Fibroblast of skin of left quadriceps (primary cell): ENCODE results near the gene JAK3.
"Not testable (repeated sequence)": the region's sequence is repeated elsewhere in the genome, so short reads cannot be mapped to it uniquely, and the experiment has no call there.

ENCODE experiments used
- DNase-seq, 2 experiments: peaks; one replicate each; pipeline ENCODE4 v3.0.0-alpha.2; 2013; ENCODE audit warnings: low read depth in 2 of 2

The JAK3 gene

DNA sequence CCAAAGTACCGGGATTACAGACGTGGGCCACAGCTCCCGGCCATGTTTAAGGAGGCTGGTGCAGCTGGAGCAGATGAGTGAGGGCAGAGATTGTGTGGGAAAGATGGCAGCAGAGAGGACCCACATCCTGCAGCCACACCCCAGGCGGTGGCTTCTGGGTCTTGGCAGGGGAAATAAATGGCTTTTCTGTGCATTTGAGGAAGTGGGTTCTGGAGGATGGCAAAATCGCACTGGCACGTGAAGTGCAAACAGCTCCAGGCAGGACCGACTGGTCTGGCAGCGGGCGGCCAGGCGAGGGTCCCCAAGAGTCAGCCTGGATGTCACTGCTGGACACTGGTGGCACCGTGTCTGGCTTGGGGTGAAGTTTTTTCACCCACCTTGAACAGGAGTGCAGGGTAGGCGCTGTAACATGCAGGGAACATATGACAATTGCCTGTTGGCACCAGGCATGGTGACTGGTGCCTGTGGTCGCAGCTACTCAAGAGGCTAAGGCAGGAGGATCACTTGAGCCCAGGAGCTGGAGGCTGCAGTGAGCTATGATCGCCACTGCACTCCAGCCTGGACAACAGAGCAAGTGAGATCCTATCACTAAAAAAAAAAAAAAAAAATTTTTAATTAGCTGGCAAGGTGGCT lies 44.4 kb downstream of the JAK3 start:
- DNase-seq, result no peak

DNA sequence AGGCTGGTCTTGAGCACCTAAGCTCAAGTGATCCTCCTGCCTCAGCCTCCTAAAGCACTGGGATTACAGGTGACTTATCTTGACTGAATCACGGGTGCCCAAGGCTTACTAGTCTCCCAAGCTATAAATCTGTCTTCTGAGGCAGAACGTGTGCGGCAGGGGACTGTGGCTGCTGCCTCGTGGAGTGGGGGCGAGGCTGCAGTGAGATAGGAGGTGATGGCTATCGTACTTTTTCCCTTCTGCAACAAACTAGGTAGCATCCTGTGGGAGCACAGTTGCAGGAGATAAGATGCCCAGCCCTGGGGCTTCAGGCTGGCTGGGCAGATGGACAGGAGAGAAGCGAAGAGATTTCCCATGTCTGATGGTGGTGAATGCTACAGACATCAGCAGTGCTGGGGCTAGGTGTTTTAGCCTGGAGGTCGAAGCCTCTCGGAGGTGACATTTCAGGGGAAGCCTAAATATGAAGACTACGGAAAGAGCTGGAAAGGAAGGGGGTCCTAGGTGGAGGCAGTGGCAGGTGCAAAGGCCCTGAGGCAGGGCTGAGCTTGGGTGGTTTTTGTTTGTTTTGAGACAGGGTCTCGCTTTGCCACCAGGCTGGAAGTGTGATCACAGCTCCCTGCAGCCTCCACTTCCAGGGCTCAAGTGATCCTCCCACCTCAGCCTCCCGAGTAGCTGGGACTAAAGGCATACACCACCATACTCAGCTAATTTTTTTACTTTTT lies 45.5 kb downstream of the JAK3 start:
- no peak for DNase-seq

GRCh38 chr19:17798599-17798998 lies 49.2 kb downstream of the JAK3 start:
- not testable (repeated sequence) for DNase-seq

GRCh38 chr19:17797424-17798201 lies 50.2 kb downstream of the JAK3 start:
- DNase-seq, result no peak

- DNase-seq, result no peak
Observed at GRCh38 chr19:17796838-17797423, 50.9 kb downstream of the JAK3 start.

GRCh38 chr19:17796013-17796837 lies 51.6 kb downstream of the JAK3 start:
- DNase-seq, result no peak

GRCh38 chr19:17795495-17795856 lies 52.3 kb downstream of the JAK3 start:
- DNase-seq, result no peak

DNA sequence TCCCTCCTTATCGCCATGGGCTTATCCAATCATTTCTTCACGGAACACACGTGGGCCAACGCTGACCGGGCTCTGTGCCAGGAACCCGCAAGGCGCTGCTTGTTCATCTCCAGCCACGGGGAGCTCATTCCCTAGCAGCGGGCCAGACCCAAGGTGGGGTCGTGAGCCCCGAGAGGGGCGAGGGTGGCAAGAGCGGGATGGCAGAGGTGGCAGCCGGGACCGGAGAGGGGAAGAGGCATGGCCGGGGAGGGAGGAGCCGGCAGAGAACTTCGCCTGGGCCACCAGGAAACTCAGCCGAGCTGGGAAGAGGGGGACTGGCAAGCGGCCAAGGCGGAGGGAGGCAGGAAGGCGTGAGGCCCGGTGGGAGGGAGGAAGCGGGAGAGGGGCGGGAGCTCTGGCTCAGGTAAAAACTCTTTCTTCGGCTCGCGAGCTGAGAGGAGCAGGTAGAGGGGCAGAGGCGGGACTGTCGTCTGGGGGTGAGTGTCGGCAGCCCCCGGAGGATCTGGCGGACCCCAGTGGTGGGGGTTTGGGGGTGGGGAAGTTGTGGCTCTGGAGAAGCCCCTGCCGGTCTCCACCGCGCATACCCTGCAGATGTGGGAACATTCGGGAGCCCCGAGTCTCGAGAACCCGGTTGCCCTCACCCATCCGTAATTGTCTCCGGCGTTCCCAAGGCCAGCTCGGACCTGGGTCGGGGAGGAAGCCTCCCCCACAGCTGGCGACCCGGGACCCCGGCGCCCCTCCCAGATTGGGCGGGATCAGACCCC lies 52.9 kb downstream of the JAK3 start, which contains the start of gene B3GNT3:
TSS of gene B3GNT3 (plus strand) at position 408 of the 764 bp plus-strand sequence. CDS start 12,670 bp downstream, outside the sequence.
- no peak for DNase-seq

DNA sequence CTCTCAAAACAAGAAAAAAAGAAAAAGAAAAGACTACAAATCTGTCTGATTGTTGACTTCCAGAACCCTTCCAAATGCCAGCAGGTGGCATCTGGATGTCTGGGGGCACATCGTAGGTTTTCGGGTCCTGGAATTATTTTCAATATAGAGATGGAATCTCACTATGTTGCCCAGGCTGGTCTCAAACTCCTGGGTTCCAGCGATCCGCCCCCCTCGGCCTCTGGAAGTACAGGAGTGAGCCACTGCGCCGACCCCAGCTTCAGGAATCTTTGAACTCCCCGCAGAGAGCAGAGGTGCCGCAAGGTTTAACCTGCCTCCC lies 53.4 kb downstream of the JAK3 start:
- no peak for DNase-seq

DNA sequence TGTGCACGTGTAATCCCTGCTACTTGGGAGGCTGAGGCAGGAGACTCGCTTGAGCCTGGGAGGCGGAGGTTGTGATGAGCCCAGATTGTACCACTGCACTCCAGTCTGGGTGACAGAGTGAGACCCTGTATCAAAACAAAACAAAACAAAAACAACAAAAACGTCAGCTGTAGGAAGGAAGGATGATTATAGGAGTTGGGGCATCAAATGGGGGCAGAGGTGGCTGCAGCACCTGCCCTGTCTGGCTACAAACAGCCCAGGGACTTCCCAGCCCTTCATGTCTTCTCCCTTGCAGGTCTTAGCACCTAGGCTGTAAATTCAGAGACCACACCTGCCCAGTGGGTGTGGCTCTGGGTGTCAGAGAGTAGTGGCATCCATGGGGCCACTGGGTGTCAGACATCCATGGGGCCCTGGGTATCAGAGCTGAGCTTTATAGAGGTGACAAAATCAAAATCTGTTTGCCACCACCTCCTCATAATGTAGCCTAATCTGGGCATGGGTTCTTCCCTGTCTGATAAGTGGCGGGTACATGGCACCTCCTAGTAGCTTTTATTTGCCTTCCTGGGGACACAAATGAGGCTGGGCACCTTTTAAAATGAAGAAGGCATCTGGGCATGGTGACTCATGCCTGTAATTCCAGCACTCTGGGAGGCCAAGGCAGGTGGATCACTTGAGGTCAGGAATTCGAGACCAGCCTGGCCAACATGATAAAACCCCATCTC lies 57.6 kb downstream of the JAK3 start:
- no peak for DNase-seq

DNA sequence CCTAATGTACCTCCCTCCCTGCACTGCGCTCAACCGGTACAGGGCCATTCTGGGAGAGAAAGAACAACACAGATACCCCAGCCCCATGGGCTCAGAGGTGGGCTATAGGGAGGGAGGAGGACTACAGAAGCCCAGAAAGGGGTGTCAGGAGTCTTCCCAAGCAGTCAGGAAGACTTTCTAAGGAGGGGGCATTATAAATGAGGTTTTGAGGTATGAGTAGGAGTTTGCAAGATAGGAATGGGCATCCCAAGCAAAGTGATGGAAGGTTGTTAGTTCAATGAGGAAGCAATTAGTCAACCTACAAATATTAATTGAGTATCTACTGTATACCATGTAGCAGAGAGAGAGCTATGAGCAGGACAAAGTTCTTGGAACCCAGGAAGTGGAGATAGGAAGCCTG lies 59.1 kb downstream of the JAK3 start:
- DNase-seq, result no peak

DNA sequence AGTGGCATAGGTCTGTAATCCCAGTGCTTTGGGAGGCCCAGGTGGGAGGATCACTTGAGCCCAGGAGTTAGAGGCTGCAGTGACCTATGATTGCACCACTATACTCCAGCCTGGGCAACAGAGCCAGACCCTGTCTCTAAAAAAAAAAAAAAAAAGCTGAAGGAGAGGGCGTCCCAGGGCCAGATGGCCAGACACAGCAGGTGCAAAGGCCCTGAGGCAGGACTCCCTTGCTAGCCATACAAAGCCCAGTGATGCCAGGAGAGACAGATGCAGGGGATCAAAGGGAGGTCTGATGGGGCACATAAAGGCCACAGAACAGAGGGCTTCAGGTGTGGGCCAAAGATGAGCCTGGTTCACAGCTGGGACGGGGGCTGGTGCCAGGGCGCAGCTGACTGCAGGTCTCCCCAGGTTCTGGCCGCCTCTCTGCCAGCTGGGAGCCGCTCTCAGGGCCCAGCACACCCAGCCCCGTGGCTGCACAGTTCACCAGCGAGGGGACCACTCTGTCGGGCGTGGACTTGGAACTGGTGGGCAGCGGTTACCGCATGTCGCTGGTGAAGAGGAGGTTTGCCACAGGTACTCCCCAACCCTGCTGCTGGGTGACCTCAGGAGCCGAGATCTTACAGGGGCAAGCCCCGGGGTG lies 60.4 kb downstream of the JAK3 start:
- DNase-seq, result no peak

GRCh38 chr19:17784201-17785008 lies 63.4 kb downstream of the JAK3 start:
- peak in 1 of 2 experiments; percentile 28 for DNase-seq

- DNase-seq, result not testable (repeated sequence)
Observed at GRCh38 chr19:17783721-17784120, 64.1 kb downstream of the JAK3 start.

- no peak for DNase-seq
Observed at GRCh38 chr19:17780781-17781180, 67.0 kb downstream of the JAK3 start.

GRCh38 chr19:17778968-17779929 lies 68.5 kb downstream of the JAK3 start:
- peak in 1 of 2 experiments; percentile 8 for DNase-seq

GRCh38 chr19:17778251-17778967 lies 69.4 kb downstream of the JAK3 start:
- DNase-seq, result no peak
